Activated CD8-positive, alpha-beta memory T cell treated with anti-CD3 and anti-CD28 coated beads for 24 hours (primary cell): ENCODE data around the gene FILIP1L.

ENCODE experiments used
- DNase-seq: peaks from one replicate; pipeline ENCODE4 v3.0.0-alpha.2; 2020

FILIP1L gene

DNA sequence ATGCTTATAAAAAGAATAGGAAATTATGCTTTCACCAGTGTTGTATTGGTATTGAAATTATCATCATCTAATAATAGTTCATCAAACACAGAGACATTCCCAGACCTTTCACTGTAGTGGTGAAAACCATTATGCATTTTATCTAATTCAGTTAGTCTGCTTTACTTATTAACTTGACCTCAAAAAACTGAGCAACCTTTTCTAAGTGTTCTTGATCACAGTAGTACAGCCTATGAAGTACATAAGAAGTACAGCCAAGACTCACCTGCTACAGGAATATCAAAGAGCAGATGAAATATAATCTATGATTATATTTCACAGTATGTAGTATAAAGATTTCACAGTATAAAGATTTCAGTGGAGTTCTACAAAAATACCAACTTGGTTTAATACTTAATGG lies 75.2 kb downstream of the FILIP1L start:
- no peak for DNase-seq

DNA sequence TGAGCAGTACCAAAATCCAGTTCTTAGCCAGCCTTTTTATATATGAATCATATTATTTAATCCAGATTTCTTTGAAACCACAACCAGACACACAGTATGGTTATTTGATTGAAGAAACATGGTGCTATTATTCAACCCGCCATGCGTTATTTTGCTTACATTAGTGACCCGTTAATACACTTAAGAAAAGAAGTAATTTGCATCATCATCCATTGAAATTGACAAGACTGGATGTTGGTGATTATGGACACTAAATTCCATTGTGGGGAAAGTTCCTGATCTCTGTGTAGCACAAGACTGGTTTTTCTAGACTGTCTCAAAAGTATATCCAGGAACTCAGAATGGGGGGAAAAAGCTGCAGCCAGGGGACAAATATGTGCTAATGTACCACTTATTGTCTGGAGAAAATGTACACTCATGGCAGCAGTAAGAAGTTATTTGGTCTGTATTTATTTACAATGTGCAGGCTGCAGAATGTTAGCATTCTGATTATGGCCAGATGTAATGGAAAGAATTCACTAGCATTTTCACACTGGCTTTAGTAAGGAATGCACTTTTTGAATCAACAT lies 80.3 kb downstream of the FILIP1L start:
- DNase-seq, result no peak

DNA sequence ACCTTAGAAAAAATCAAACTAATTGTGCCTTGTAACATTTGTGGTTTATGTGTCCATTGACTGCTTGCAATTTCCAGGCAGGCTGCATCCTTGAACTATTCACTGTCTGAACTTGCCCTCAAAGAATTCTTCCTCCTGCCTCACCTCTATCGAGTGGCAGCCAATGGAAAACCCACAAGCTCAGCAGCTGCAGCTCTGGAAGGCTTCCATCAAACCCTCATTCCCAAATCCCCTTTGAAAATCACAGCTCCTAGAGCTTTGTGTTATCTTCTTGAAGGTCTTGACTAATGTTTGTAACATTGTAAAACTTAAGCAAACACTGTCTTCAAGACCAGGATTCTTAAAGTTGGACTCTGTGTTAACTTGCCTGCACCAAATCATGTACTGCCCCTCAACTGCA lies 81.1 kb downstream of the FILIP1L start:
- DNase-seq, result no peak

DNA sequence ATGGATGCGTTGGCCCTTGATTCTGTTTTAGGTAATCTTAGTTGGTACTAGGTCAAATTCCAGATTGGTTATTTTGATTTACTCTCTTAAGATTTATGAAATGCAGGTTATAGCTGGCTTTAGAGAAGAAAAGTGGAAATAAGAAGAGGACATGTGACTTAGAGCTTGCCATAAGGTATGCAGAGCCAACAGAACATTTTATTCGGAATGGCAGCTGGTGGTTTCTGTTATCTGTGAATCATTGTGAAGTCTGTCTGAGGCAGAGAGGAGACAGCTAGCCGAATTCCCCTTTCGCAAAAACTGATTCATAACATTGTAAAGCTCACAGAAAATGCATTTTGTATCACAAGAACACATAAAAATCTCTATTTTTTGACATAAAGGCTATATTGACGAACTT lies 82.1 kb downstream of the FILIP1L start:
- no peak for DNase-seq

DNA sequence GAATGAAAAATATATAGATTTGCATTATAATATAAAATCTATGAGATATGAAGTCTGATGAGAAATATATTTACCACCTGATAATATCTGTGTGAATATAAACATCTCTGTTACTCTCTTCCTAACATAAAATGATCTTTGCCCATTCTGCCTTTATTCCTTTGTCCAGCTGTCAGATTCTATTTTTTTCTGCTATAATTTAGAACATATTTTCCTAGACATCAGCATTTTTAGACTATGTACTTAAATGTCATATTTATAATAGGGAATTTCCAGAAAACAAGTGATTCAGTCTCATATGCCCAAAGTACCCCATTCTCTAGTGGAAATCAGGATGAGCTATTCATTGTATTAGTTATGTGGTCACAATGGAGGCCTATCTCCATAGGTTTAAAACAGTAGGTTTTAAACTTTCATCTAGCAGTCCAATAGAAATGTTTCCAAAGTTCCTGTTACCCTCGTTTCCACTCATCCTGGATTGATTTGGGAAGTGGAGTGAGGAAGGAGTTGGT lies 83.3 kb downstream of the FILIP1L start:
- no peak for DNase-seq

DNA sequence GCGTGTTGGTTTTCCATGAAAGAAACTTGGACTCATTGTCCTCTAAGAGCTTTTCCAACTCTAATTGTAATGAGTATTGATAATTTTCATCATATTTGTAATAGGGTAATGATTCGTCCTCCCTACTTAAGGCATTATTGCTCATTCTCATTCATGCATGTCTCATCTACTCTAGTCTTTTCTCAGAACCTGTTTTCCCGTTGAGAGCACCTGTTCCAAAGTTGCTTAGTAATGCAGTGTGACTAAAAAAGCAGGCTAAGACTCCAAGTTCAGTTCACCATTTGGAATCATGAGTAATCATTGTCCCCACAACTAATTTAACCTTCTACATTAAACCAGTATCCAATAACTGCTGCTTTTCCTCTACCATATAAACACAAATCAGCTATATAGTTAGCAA lies 84.0 kb downstream of the FILIP1L start:
- no peak for DNase-seq

DNA sequence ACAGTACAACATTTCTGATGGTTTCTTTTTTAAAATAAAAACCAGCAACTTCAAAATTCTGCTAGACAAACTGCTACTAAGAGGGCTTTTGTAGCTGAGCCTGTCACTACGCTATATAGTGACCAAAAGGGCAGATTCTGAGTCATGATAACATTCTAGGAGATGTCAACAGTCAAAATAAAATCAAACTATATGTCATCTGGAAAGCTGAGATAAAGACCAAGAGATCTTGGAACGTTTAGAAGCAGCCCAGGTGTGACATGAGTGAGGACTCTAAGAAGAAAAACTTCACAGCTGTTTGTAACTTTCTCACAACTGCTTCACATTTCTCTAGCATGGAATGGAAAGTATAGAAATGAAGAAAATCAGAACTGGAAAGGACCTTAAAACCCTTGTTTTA lies 84.6 kb downstream of the FILIP1L start:
- no peak for DNase-seq

DNA sequence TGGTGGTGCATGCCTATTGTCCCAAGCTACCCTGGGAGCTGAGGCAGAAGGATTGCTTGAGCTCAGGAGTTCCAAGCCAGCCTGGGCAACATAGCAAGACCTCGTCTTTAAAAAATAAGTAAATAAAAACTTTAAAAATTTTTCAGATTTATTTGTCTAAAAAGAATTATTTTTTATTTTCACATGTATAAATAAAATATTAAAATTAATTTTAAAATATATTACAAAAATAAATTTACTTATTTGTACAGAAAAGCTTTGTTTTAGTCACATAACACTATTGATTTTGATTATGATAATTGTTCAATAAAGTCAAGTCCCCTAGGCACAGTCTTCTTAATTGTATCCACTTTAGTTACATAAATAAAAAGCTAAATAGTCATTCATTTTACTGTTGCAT lies 85.2 kb downstream of the FILIP1L start:
- DNase-seq, result no peak

DNA sequence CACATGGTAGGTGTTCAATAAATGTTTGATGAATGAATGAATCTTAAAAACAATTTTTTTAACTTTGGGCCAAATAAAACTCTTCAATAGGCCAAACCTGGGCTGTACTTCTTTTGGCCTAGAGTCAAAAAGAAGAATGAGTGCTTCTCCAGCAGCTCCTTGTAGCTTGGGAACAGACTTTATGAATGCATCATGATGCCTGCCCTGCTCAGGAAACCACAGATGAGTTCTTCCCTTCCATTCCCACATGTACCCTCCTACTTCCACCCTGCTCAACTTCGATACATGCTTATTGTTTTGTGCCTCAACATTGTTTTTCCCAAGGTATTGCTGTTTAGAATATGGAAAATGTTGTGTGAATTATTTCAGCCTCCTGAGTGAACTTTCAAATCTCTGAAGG lies 87.0 kb downstream of the FILIP1L start:
- DNase-seq, result no peak

DNA sequence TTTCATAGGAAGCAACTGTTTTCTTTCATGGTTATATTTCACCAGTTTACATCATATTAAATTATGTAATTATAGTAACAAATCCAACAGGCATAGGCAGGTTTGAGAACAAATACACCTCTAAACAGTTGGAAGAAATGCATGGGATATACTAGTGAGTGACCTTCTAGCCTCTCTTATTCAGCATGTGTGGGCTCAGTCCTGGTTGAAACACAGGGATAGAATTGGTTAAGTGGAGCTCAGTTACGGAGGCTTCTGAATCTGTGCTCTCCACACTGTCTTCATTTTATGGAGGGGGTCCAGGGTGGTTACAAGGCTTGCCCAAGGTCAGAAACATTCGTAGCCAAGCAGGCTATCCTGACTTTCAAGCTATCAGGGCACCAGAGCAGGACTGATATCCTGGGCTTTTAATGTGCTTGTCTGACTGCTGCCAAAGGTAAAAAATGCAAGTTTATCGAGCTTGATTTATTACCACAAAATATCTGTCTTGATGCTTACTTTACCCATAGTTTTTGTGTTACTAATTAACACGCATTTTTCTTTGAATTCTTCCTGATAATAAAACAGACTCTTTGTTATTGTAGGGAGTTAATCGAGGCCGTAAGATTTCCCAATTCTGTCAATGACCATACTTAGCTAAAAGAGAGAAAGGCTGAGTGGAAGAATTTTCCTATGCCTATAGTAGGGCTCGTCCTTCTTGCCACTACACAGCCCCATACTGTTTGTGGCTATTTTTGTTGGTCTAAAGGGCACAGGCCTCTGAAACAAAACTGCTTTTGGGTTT lies 89.6 kb downstream of the FILIP1L start:
- no peak for DNase-seq

DNA sequence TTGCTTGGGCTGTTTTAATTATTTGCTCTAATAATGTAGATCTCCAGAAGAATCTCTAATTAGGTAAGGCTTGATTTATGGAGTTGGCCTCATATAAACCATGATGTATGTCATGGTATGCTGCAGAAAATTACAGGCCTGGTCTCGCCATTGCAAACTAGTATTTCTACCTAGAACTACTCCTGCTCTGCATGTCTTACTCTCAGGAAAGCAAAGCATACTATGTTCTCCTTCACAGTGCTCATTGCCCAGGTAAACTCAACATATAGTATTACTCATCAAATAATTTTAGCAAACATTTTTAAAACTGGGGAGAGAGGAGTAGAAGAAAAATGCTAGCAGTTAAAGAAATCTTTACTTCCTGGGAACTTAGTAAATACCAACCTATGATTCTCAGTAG lies 90.7 kb downstream of the FILIP1L start:
- DNase-seq, result no peak

DNA sequence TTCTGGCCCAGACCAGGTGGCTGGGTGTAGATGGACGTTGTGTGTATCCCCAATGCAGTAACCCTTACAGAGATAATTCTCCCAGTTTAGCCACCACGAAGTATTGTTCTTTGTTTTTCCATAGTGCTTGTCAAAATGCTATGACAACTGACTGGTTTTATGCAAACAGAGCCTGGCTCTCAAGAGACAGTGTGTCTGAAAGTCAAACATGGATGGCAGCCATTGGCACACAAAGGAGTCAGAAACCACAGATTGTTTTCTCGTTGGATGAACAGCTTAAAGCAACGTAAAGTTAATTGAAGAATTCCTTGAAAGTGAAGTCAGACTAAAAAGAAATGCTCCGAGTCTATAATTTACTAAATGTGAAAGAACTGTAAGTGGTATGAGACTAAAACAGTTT lies 91.2 kb downstream of the FILIP1L start:
- no peak for DNase-seq

DNA sequence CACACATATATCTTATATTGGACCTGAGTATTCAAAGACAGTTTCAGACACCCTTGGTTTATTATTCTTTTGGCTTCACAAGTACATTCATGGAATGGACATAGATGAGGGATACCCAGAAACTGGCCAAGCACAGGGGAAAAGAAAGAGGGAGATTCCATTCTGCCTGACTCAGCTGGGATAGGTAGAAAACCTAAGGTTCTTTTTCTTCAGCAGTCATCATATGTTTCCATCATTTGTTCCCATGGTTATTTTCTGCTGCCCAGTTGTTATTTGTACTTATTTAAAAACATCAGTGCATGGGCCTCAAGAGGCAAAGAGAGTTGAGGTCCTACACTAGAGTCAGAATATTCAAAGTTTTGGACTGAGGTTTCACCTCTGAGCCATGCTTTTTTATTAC lies 91.8 kb downstream of the FILIP1L start:
- DNase-seq, result no peak

DNA sequence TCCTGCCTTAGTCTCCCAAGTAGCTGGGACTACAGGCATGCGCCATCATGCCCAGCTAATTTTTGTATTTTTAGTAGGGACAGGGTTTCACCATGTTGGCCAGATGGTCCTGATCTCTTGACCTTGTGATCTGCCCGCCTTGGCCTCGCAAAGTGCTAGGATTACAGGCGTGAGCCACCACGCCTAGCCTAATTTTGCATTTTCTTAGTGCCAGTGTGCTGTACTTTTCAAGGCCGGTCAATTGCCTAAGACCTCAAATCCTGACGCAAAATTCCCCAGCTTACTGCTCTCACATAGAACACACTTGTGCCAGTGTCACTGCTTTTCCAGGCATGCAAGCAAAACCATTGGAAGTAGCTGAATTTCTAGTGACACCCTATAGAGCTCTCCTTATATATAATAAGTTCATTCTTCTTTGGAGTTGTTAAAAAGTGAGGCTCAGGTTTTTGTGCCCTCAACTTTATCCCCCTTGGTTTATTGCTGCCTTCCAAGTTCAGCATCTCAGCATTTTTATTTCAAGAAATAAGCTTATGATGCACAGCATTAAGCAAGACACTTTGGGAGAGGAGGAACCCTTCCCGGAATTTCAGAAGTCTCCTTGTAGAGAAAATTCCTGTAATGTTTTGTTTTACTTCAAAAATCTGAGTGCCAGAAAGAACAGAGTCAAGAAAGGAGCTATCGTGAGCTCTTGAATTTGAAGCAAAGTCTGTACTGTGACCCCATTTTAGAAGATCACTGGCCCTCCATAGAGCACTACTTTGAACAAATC lies 93.2 kb downstream of the FILIP1L start:
- DNase-seq, result no peak

DNA sequence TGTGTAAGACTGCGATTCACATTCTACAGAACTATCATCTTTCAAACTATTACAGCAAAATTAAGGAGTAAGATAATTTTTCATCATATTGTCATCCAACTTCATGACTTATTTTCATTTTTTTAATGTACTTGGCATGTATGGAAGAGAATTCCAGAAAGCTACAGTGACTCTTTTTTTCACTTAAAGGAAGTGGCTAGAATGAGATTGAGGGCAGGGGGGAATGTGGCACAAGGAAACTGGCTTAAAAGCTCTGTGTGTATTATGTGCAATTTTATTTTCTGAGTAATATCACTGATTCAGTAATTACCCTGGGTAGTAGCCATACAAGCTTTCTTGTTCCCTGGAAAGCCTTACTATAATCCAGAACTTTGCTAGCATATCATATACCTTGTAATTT lies 94.6 kb downstream of the FILIP1L start:
- no peak for DNase-seq

DNA sequence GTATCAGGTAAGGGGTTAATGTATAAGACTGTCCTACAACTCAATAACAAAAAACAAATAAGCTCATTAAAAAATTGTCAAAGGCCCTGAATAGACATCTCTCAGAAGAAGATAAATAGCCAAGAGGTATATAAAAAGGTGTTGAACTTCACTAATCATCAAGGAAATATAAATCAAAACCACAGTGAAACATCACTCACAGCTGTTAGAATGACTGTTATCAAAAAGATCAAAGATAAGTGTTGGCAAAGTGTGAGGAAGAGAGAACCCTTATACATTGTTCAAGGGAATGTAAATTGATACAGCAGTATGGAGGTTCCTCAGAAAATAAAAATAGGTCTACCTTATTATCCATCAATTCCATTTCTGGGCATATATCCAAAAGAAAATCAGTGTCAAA lies 95.5 kb downstream of the FILIP1L start:
- DNase-seq, result no peak

DNA sequence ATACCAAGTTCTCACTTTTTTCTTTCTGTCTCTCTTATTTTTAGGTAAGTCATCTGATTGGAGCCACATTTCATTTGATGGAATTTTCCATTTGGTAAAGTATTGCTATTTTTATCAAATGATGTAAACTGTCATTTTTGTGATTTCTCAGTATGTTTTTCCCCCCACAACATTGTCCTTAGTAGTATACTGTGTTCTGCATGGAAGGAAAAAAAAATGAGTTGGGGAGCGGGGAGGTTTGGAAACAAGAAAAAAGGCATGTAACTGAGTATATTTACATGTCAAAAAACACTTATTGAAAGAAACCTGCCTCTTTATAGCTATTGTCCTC lies 104.2 kb downstream of the FILIP1L start:
- DNase-seq, result no peak

DNA sequence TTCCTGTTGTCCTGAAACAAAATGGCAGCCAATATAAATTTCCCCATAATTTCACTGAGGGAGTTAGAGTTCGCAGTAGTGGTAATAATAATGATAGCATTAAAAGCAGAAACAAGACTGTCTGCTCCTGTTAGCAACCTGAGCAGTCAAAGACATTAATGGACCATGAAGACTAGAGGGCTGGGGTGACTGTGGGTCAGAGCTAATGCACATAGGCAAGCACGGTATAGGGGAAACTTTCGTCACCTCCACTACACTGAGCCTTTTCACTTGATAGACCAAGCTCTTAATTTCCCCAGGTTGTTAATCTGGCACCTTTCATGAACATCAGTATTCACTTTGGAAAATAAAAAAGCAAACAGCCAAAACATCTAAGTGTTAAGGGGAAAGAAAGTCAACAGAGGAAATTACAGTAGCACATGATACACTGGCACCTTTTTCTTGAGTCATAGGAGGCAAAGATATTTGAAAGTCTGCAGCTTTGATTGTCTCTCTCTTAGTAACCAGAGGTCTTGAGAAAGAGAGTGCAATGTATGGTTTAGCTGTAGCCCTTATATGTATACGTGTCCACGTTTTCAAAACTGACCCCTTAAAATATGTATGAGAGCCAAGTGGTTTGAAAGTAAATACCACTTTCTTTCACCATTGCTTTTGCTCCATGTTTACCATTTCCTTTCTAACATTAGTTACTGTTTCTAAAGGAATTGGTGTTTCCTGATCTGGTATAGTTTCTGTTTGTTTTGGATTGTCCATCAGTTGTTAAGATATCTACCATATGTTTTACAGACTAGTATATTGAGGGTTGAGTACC lies 104.8 kb downstream of the FILIP1L start:
- DNase-seq, result no peak

DNA sequence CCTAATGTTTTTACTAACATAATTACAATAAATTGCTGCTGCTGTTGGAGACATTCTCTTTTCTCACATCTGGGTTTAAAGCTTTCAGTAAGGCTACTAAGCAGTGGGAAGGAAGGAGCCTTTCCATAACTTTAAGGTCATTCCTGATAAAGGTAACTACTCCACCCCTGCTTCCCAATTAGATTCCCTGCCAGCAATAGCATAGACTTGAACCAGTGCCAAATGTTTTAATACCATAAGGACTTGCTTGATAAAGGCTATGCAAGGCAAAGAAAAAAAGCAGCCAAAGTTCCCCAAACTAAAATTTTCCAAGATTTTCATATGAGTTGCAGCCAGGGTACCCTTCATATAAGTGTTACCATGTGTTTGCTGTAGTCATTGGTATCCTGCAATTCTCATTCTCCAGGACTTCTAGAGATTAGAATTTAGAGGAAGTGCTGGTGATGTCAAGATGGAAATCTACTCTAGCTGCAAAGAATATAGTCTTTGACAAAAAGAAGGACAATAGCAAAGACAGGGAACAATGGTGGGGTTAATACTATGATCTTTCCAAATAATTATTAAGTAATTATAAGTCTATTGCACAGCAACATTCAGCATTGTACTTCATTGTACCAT lies 106.1 kb downstream of the FILIP1L start:
- DNase-seq, result no peak

DNA sequence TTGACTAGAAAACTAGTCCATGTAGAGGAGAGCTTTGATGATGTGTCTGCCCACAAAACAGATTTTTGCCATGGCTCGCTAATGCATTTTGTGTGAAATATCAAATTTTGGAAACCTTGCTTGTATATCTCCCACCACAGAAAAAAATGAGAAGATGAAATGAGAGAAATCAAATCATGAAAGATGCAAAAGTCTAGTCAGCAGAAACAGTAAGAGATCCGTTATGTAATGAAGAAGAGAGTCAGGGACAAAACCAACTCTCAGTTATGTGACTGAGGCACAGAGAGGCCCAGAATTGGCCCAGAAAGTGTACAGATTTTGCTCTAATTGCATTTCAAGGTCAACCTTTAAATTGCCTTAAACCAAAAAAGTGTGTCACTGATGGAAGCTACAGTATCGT lies 107.0 kb downstream of the FILIP1L start:
- no peak for DNase-seq

DNA sequence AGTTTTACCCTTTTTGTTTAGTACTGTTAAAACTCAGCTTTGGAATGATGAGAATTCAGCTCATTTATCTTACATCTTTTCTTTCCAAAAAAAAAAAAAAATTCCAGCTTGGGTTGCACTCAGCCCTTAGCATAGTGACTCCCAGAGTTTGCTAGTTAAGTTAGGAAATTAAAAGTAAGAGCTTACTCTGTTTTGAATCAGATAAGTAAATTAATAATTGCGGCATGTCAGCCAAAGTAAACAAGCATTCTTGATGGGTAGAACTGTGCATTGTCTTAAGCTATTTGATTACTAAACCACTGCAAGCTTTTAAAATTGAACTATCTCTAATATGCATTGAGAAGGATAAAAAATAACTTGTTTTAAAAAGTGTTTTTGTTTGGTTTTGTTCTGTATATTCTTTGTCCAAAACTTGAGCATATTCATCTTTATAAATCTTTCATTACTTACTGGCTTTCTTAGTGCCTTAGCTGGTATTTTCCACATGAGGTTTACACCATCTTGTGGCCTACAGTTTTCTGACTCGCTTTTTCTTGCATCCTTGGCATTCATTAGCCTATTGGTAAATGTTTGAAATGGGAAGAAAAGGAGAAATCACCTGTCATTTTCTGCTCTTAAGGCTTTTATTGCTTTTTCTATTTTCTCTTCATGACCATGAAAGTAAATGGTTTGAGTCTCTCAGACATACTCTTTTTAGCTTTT lies 107.6 kb downstream of the FILIP1L start:
- no peak for DNase-seq
